ENCODE measurements around the gene CHAT. TPM values are rescaled to one million over a fixed set of nuclear protein-coding genes. Genes with fewer than 3 reads are reported as not detected.

Gene CHAT
- total RNA-seq, 1 donor from 2014 or later, result not detected

GRCh38 chr10:49652421-49653272 lies 38.8 kb downstream of the CHAT start:
- no peak overlapping the region for H3K27ac ChIP-seq (replicated peaks)
- H3K4me3 ChIP-seq, result no peak overlapping the region
- H3K4me1 ChIP-seq, result no peaks in the 10 kb centered on the region
- TF ChIP-seq, protein P1, sequence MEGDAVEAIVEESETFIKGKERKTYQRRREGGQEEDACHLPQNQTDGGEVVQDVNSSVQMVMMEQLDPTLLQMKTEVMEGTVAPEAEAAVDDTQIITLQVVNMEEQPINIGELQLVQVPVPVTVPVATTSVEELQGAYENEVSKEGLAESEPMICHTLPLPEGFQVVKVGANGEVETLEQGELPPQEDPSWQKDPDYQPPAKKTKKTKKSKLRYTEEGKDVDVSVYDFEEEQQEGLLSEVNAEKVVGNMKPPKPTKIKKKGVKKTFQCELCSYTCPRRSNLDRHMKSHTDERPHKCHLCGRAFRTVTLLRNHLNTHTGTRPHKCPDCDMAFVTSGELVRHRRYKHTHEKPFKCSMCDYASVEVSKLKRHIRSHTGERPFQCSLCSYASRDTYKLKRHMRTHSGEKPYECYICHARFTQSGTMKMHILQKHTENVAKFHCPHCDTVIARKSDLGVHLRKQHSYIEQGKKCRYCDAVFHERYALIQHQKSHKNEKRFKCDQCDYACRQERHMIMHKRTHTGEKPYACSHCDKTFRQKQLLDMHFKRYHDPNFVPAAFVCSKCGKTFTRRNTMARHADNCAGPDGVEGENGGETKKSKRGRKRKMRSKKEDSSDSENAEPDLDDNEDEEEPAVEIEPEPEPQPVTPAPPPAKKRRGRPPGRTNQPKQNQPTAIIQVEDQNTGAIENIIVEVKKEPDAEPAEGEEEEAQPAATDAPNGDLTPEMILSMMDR (IDR thresholded peaks at IDR 0.05; ENCODE audit: borderline replicate concordance), result no peak
- intact Hi-C loops (cut with micrococcal nuclease), result no loop called here
- H3K36me3 ChIP-seq, result no peaks in the 10 kb centered on the region
- DNase-seq, result no peak
- H3K9me3 ChIP-seq (replicated peaks), result no peaks in the 10 kb centered on the region
- peaks cover 97% of the 10 kb centered on the region for H3K27me3 ChIP-seq (ENCODE audit: low read depth)

DNA sequence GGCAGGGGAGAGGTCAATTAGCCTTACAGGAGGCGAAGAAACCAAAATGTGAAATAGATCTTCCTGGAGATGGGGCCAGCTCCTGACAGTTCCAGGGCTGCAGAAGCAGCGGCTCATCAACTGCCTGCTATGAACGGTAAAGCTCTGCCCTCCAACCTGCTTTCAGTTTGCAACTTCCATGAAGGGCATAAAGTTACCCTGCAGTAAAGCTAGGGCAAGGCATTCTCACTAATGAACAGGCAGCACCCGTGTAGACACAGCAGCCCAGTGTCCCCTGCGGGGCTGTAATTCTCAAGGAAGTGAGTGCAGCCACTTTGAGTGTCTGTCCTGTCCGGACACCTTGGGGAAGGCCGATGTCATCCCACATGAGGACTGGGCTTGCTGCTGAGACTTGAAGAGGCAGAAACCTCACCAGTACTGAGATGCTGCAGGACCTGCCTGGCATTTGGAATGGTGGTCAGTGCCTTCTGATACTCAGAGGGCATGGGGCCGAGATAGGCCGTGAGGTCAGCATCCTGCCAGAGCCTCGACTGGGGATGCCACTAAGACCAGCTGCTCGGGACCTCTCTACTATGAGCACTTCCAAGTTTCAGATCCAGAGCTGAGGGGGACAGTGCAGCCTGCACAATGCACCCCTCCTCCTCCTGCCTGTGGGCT lies 39.6 kb downstream of the CHAT start:
- peaks cover 5% of the 10 kb centered on the region for H3K9me3 ChIP-seq (replicated peaks)
- TF ChIP-seq, protein P1 (IDR thresholded peaks at IDR 0.05; ENCODE audit: borderline replicate concordance), result no peak
- H3K27me3 ChIP-seq (ENCODE audit: low read depth), result peaks cover 92% of the 10 kb centered on the region
- no peaks in the 10 kb centered on the region for H3K36me3 ChIP-seq
- no peak overlapping the region for H3K27ac ChIP-seq (replicated peaks)
- intact Hi-C loops (cut with micrococcal nuclease), result no loop called here
- no peak for DNase-seq
- H3K4me3 ChIP-seq, result no peak overlapping the region
- H3K4me1 ChIP-seq, result no peaks in the 10 kb centered on the region

- DNase-seq, result no peak
- no peak overlapping the region for H3K4me3 ChIP-seq
- H3K36me3 ChIP-seq, result no peaks in the 10 kb centered on the region
- intact Hi-C loops (cut with micrococcal nuclease), result no loop called here
- TF ChIP-seq, protein P1 (IDR thresholded peaks at IDR 0.05; ENCODE audit: borderline replicate concordance), result no peak
- H3K4me1 ChIP-seq, result no peaks in the 10 kb centered on the region
- H3K27me3 ChIP-seq (ENCODE audit: low read depth), result peaks cover 85% of the 10 kb centered on the region
- H3K27ac ChIP-seq (replicated peaks), result no peak overlapping the region
- peaks cover 13% of the 10 kb centered on the region for H3K9me3 ChIP-seq (replicated peaks)
Observed at GRCh38 chr10:49654036-49654693, 40.3 kb downstream of the CHAT start.

- Histone ChIP-seq H3K4me1 (no peaks in the 10 kb centered on the region), H3K9me3 (replicated peaks) (peaks cover 22% of the 10 kb centered on the region), H3K4me3 (no peak overlapping the region), H3K27me3 (ENCODE audit: low read depth) (peaks cover 77% of the 10 kb centered on the region), H3K27ac (replicated peaks) (no peak overlapping the region), H3K36me3 (no peaks in the 10 kb centered on the region)
- intact Hi-C loops (cut with micrococcal nuclease), result no loop called here
- TF ChIP-seq, protein P1 (IDR thresholded peaks at IDR 0.05; ENCODE audit: borderline replicate concordance), result no peak
- no peak for DNase-seq
Observed at GRCh38 chr10:49655099-49655498, 41.3 kb downstream of the CHAT start.

DNA sequence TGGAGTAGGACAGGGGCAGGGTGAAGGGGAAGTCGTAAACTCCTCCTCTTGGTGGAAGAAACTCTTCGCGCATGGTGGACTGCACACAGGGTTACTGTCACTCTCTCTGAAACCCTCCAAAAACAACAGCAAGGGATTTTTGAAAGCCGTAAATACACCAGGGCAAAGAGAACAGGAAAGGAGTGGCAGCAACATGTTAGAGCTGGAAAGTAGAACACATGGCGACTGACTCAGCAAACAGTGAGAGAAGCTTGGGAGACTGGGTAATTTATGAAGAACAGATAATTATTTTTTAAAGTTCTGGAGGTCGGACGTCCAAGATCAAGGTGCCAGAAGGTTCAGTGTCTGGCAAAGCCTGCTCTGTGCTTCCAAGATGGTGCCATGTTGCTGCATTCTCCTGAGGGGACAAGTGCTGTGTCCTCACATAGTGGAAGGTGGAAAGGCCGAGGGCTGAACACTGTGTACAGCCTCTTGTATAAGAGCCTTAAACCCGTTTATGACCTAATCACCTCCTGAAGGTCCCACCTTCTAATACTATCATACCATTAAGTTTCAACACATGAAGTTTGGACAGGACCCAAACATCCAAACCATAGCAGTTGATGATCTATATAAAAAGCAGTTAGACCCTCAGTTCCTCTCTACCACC lies 43.1 kb downstream of the CHAT start:
- Histone ChIP-seq H3K4me3 (no peak overlapping the region), H3K27ac (replicated peaks) (no peak overlapping the region), H3K9me3 (replicated peaks) (peaks cover 26% of the 10 kb centered on the region), H3K27me3 (ENCODE audit: low read depth) (peaks cover 59% of the 10 kb centered on the region), H3K4me1 (no peaks in the 10 kb centered on the region), H3K36me3 (no peaks in the 10 kb centered on the region)
- no peak for DNase-seq
- TF ChIP-seq, protein P1 (IDR thresholded peaks at IDR 0.05; ENCODE audit: borderline replicate concordance), result no peak
- intact Hi-C loops (cut with micrococcal nuclease), result no loop called here

Data from left ventricle myocardium inferior (tissue), 1 donor.